GM18873 (cell line): ENCODE data around the gene METTL1.
"Not testable (repeated sequence)": the region's sequence is repeated elsewhere in the genome, so short reads cannot be mapped to it uniquely, and the experiment has no call there.

Source experiments
- ATAC-seq: cut with Tn5 transposase; IDR thresholded peaks from one replicate; pipeline ENCODE4 v1.9.1; 2021; ENCODE audit warnings: mild to moderate bottlenecking, moderate library complexity, moderate number of reproducible peaks; ENCODE audit not compliant: unreplicated experiment, low FRiP score

The METTL1 gene

GRCh38 chr12:57726884-57727757 is 44.8 kb downstream of the METTL1 start:
- ATAC-seq, result no peak

- ATAC-seq, result no peak
Measured at GRCh38 chr12:57726151-57726883, 45.6 kb downstream of the METTL1 start.

GRCh38 chr12:57725851-57726150 is 46.1 kb downstream of the METTL1 start:
- ATAC-seq, result no peak

GRCh38 chr12:57724936-57725740 is 46.8 kb downstream of the METTL1 start:
- ATAC-seq, result no peak

- no peak for ATAC-seq
Measured at GRCh38 chr12:57724003-57724935, 47.6 kb downstream of the METTL1 start.

- ATAC-seq, result no peak
Measured at GRCh38 chr12:57723630-57723962, 48.3 kb downstream of the METTL1 start.

- ATAC-seq, result no peak
Measured at GRCh38 chr12:57722716-57723629, 48.9 kb downstream of the METTL1 start.

- ATAC-seq, result not testable (repeated sequence)
Measured at GRCh38 chr12:57721846-57722608, 49.9 kb downstream of the METTL1 start.

- no peak for ATAC-seq
Measured at GRCh38 chr12:57720606-57721595, 51.0 kb downstream of the METTL1 start.

GRCh38 chr12:57719777-57720605 is 51.9 kb downstream of the METTL1 start:
- ATAC-seq, result no peak

GRCh38 chr12:57718641-57719528 is 53.0 kb downstream of the METTL1 start:
- no peak for ATAC-seq
